ENCODE measurements around the gene TTLL11.

Gene TTLL11

DNA sequence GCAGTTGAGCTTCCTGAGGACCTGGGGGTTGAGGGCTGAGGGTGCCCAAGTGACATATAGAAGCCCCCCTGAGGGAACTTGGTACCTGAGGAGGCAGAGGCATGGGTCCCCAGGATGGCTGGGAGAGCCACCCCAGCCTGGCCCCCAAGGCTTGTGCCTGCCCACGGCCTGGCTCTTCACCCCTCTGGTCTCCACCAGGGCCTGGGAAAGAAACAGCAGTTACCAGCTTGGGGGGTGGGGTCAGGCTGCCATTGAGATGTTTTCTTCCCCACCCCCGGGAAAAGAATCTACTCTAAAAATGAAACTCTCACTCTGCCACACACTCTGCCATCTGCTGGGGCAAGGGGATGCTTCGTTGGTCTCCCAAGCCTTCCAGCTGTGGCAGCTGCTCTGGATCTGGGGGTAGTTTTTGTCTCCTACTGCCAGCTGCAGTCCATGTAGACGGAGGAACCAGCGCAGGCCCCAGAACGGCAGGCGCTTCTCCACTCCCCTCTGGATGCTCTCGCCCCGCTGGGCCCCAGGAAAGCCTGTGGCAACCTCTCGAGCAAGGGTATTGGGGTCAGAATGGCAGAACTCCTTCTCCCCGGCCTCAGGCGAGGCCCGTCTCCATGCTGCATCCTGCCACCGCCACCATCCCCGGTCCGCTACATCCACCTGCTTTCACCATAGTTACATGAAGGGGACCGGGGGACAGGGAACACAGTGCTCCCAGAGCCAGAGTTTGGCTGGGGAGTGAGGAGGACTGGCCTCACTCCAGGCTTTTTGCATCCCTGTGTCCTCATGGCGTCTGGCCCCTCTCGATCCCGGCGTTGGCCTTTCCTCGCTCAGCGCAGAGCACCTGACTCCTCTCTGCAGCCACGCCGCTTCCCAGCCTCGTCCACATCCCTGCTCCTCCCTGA lies 318.1 kb downstream of the TTLL11 start:
- no peak overlapping the region for H3K4me3 ChIP-seq (ENCODE audit: low read length in 2 of 2)
- H3K4me1 ChIP-seq (ENCODE audit: control insufficient read depth, insufficient read depth, low read length): peaks cover 10% of the 10 kb centered on the region
- no peak overlapping the region for H3K9ac ChIP-seq (ENCODE audit: low read length in 2 of 2)
- H3K27me3 ChIP-seq (ENCODE audit: control insufficient read depth in 1 of 2, insufficient read depth in 2 of 2, low read length in 2 of 2): no peaks in the 10 kb centered on the region
- peaks cover 50 to 62% of the 10 kb centered on the region in 2 donors for H3K36me3 ChIP-seq (ENCODE audit: control insufficient read depth in 2 of 2, insufficient read depth in 2 of 2, low read length in 2 of 2)
- H3K9me3 ChIP-seq (ENCODE audit: control insufficient read depth in 2 of 2, low read length in 2 of 2): peaks cover 0 to 4% of the 10 kb centered on the region in 2 donors
- no peak overlapping the region for H3K27ac ChIP-seq (ENCODE audit: low read length)

DNA sequence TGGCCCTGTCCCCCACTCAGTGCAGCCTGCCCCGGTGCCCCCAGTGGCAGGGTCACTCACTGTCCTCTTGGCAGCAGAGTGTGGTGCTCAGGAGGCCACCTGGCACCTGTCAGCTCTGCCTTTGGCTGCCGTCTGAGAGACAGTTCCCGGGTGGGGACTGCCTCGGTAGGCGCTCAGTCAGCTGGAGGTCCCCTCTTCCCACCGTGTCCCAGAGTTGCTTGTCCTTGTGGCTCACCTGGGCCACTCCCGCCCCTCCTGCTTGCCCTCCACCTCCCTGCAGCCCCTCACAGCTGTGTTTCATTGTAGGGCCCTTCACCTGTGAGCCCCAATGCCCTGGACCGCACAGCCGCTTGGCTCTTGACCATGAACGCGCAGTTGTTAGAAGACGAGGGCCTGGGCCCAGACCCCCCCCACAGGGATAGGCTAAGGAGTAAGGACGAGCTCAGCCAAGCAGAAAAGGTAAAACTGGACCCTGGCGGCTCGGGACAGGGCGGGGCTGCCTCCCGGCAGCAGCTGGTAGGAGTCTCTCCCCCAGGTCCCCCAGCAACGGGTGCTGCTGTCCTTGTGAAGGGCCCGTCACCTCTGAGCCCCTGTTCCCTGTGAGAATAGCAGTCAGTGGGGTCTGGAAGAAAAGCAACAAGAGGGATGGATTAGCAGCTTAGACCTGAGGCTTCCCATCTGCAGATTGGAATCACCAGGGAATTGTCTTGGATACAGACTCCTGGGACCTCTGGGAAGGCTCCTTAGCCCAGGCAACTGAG lies 319.0 kb downstream of the TTLL11 start:
- peaks cover 0 to 4% of the 10 kb centered on the region in 2 donors for H3K9me3 ChIP-seq (ENCODE audit: control insufficient read depth in 2 of 2, low read length in 2 of 2)
- no peak overlapping the region for H3K9ac ChIP-seq (ENCODE audit: low read length in 2 of 2)
- peaks cover 58 to 70% of the 10 kb centered on the region in 2 donors for H3K36me3 ChIP-seq (ENCODE audit: control insufficient read depth in 2 of 2, insufficient read depth in 2 of 2, low read length in 2 of 2)
- no peak overlapping the region for H3K27ac ChIP-seq (ENCODE audit: low read length)
- H3K4me1 ChIP-seq (ENCODE audit: control insufficient read depth, insufficient read depth, low read length): peaks cover 3% of the 10 kb centered on the region
- H3K27me3 ChIP-seq (ENCODE audit: control insufficient read depth in 1 of 2, insufficient read depth in 2 of 2, low read length in 2 of 2): no peaks in the 10 kb centered on the region
- no peak overlapping the region for H3K4me3 ChIP-seq (ENCODE audit: low read length in 2 of 2)

DNA sequence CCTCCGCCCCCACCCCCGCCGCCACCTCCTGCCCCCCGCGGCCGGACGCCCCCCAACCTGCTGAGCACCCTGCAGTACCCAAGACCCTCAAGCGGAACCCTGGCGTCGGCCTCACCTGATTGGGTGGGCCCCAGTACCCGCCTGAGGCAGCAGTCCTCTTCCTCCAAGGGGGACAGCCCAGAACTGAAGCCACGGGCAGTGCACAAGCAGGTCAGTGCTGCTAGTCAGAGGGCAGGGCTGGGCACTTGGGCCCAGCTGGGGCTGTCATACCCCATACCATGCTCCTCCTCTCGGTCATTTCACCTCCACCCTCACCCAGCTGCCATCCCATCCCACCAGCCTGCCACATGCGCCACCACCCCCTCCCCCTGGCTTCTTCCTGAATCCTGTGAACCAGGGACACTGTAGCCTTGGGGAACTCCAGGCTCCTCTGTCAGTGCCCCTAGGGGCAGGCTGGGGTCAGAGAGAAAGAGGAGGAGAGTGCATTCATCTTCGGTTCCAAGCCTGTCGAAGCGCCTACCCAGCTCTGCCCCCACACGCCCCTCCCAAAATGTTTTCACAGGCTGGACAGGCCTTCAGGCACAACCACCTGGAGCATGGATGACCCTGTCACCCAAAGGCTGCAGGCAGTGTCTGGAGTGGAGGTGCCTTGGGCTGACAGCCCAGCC lies 319.7 kb downstream of the TTLL11 start:
- Histone ChIP-seq H3K4me1 (ENCODE audit: control insufficient read depth, insufficient read depth, low read length) (peaks cover 3% of the 10 kb centered on the region), H3K36me3 (ENCODE audit: control insufficient read depth in 2 of 2, insufficient read depth in 2 of 2, low read length in 2 of 2) (peaks cover 65 to 78% of the 10 kb centered on the region in 2 donors), H3K9ac (ENCODE audit: low read length in 2 of 2) (no peak overlapping the region), H3K27me3 (ENCODE audit: control insufficient read depth in 1 of 2, insufficient read depth in 2 of 2, low read length in 2 of 2) (no peaks in the 10 kb centered on the region), H3K9me3 (ENCODE audit: control insufficient read depth in 2 of 2, low read length in 2 of 2) (peaks cover 0 to 4% of the 10 kb centered on the region in 2 donors), H3K27ac (ENCODE audit: low read length) (no peak overlapping the region), H3K4me3 (ENCODE audit: low read length in 2 of 2) (no peak overlapping the region)

DNA sequence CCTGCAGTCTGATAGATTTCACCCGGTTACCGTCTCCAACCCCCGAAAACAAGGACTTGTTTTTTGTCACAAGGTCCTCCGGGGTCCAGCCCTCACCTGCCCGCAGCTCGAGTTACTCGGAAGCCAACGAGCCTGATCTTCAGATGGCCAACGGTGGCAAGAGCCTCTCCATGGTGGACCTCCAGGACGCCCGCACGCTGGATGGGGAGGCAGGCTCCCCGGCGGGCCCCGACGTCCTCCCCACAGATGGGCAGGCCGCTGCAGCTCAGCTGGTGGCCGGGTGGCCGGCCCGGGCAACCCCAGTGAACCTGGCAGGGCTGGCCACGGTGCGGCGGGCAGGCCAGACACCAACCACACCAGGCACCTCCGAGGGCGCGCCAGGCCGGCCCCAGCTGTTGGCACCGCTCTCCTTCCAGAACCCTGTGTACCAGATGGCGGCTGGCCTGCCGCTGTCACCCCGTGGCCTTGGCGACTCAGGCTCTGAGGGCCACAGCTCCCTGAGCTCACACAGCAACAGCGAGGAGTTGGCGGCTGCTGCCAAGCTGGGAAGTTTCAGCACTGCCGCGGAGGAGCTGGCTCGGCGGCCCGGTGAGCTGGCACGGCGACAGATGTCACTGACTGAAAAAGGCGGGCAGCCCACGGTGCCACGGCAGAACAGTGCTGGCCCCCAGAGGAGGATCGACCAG lies 320.4 kb downstream of the TTLL11 start:
- Histone ChIP-seq H3K9me3 (ENCODE audit: control insufficient read depth in 2 of 2, low read length in 2 of 2) (no peaks in the 10 kb centered on the region), H3K4me3 (ENCODE audit: low read length in 2 of 2) (no peak overlapping the region), H3K36me3 (ENCODE audit: control insufficient read depth in 2 of 2, insufficient read depth in 2 of 2, low read length in 2 of 2) (peaks cover 65 to 83% of the 10 kb centered on the region in 2 donors), H3K27ac (ENCODE audit: low read length) (no peak overlapping the region), H3K9ac (ENCODE audit: low read length in 2 of 2) (no peak overlapping the region), H3K4me1 (ENCODE audit: control insufficient read depth, insufficient read depth, low read length) (peaks cover 3% of the 10 kb centered on the region), H3K27me3 (ENCODE audit: control insufficient read depth in 1 of 2, insufficient read depth in 2 of 2, low read length in 2 of 2) (no peaks in the 10 kb centered on the region)
